Panc1 (cell line): Measurements from ENCODE around the gene PPP1R3F. TPM values are rescaled to one million over a fixed set of nuclear protein-coding genes. Genes with fewer than 3 reads are reported as not detected.
"Not testable (repeated sequence)": the region's sequence is repeated elsewhere in the genome, so short reads cannot be mapped to it uniquely, and the experiment has no call there.

Experiments
- ATAC-seq: fragments of 200-7000 bp; cut with Tn5 transposase; 2 replicates; pipeline ENCODE4 v1.9.1; 2020; ENCODE audit warnings: mild to moderate bottlenecking, moderate library complexity
- BruUV-seq: library from RNA; stranded (reverse); fragments of 400-500 nt; replicated peaks from 2 replicates; lab custom pipeline; 2021; lab: Mats Ljungman, UMichigan
- CTCF ChIA-PET: fragments of 300-600 bp; sonication (Branson Sonifier 250); formaldehyde crosslinking; loops from one replicate; lab custom pipeline; 2022; ENCODE audit warnings: antibody characterized with exemption; lab: Charles Lee
- POLR2A ChIA-PET: fragments of 300-600 bp; sonication (Branson Sonifier 250); formaldehyde crosslinking; loops from one replicate; lab custom pipeline; 2022; ENCODE audit warnings: antibody characterized with exemption; lab: Charles Lee
- DNase-seq: peaks from one replicate; pipeline ENCODE4 v3.0.0-alpha.2; 2010; ENCODE audit warnings: low read depth, low spot score
- H3K27ac ChIP-seq: 2 replicates; pipeline ENCODE4 v1.5.1; 2011; ENCODE audit warnings: mild to moderate bottlenecking, low read length, inconsistent platforms
- H3K27me3 ChIP-seq: fragments of 200-500 bp; sonication (Bioruptor generic); 2 replicates; pipeline ENCODE4 v1.6.0; 2014; ENCODE audit warnings: low read length, inconsistent platforms; ENCODE audit not compliant: control insufficient read depth, insufficient read depth
- H3K36me3 ChIP-seq: fragments of 200-500 bp; sonication (Bioruptor generic); 2 replicates; pipeline ENCODE4 v1.5.1; 2014; ENCODE audit warnings: inconsistent platforms, mild to moderate bottlenecking, low read length, moderate library complexity; ENCODE audit not compliant: control insufficient read depth, insufficient read depth
- H3K4me1 ChIP-seq: 2 replicates; pipeline ENCODE4 v1.5.1; 2011; ENCODE audit warnings: inconsistent platforms, mild to moderate bottlenecking, low read length, moderate library complexity; ENCODE audit not compliant: control insufficient read depth, insufficient read depth
- H3K4me3 ChIP-seq, 2 experiments: 2 replicates each; pipeline ENCODE4 v1.5.1; 2011 to 2012; ENCODE audit warnings: low read depth in 2 of 2, low read length in 2 of 2, mild to moderate bottlenecking in 2 of 2, inconsistent platforms in 1 of 2, moderate library complexity in 1 of 2
- H3K9me3 ChIP-seq: fragments of 200-500 bp; sonication (Bioruptor generic); 2 replicates; pipeline ENCODE4 v1.5.1; 2014; ENCODE audit warnings: low read depth, mild to moderate bottlenecking, inconsistent platforms, low read length, moderate library complexity; ENCODE audit not compliant: control insufficient read depth, insufficient read depth
- in situ Hi-C: cut with HindIII; loops from 2 replicates; pipeline ENCODE4 v1.10.0; 2016; ENCODE audit warnings: low sequenced_read_pairs, low pct_unique_long_range_greater_than_20kb
- intact Hi-C: fragments of 100-400 bp; cut with micrococcal nuclease; formaldehyde crosslinking; loops from one replicate; pipeline ENCODE4 v1.10.0; 2022; ENCODE audit not compliant: unreplicated experiment
- total RNA-seq: library from RNA; stranded (reverse); gene quantifications from one replicate; pipeline ENCODE4 v1.2.1, GENCODE V29; 2021; ENCODE audit not compliant: unreplicated experiment

Gene PPP1R3F
- total RNA-seq, 1 experiment from 2014 or later: 8.3 TPM

- intact Hi-C loops, H3K27me3 ChIP-seq, H3K4me3 ChIP-seq, POLR2A ChIA-PET, DNase-seq, H3K9me3 ChIP-seq, H3K4me1 ChIP-seq, H3K36me3 ChIP-seq, ATAC-seq, CTCF ChIA-PET, H3K27ac ChIP-seq, BruUV-seq, in situ Hi-C loops: not testable (repeated sequence)
Observed at GRCh38 chrX:49321737-49322136, 52.1 kb downstream of the PPP1R3F start, which contains the start of gene GAGE12J. GAGE12J (plus strand) TSS chrX:49322037; CDS start chrX:49323194, 1,157 bp downstream.

- H3K27ac ChIP-seq, POLR2A ChIA-PET, H3K27me3 ChIP-seq, DNase-seq, intact Hi-C loops, in situ Hi-C loops, ATAC-seq, H3K9me3 ChIP-seq, H3K4me3 ChIP-seq, BruUV-seq, CTCF ChIA-PET, H3K36me3 ChIP-seq, H3K4me1 ChIP-seq: not testable (repeated sequence)
Observed at GRCh38 chrX:49322266-49322665, 52.7 kb downstream of the PPP1R3F start.

GRCh38 chrX:49323735-49324134 lies 54.1 kb downstream of the PPP1R3F start:
- H3K36me3 ChIP-seq, in situ Hi-C loops, H3K4me1 ChIP-seq, H3K27ac ChIP-seq, H3K27me3 ChIP-seq, BruUV-seq, POLR2A ChIA-PET, CTCF ChIA-PET, H3K9me3 ChIP-seq, DNase-seq, H3K4me3 ChIP-seq, ATAC-seq, intact Hi-C loops: not testable (repeated sequence)

GRCh38 chrX:49330421-49330820 lies 60.8 kb downstream of the PPP1R3F start:
- CTCF ChIA-PET, H3K27me3 ChIP-seq, H3K4me3 ChIP-seq, intact Hi-C loops, H3K36me3 ChIP-seq, H3K4me1 ChIP-seq, DNase-seq, BruUV-seq, H3K9me3 ChIP-seq, ATAC-seq, POLR2A ChIA-PET, H3K27ac ChIP-seq, in situ Hi-C loops: not testable (repeated sequence)

- H3K4me3 ChIP-seq, H3K27ac ChIP-seq, H3K9me3 ChIP-seq, H3K36me3 ChIP-seq, POLR2A ChIA-PET, intact Hi-C loops, in situ Hi-C loops, H3K27me3 ChIP-seq, H3K4me1 ChIP-seq, DNase-seq, CTCF ChIA-PET, ATAC-seq, BruUV-seq: not testable (repeated sequence)
Observed at GRCh38 chrX:49331282-49331681, 61.7 kb downstream of the PPP1R3F start, which contains the start of gene GAGE13. GAGE13 (plus strand) TSS chrX:49331582; CDS start chrX:49332738, 1,156 bp downstream.

- H3K9me3 ChIP-seq, H3K4me3 ChIP-seq, BruUV-seq, ATAC-seq, POLR2A ChIA-PET, in situ Hi-C loops, intact Hi-C loops, H3K4me1 ChIP-seq, H3K36me3 ChIP-seq, DNase-seq, H3K27me3 ChIP-seq, CTCF ChIA-PET, H3K27ac ChIP-seq: not testable (repeated sequence)
Observed at GRCh38 chrX:49331841-49332240, 62.2 kb downstream of the PPP1R3F start.
